ENCODE data around the gene LRRC10.

- TF ChIP-seq POLR2A (IDR thresholded peaks at IDR 0.05), result no peak
- no peak for TF ChIP-seq POLR2AphosphoS5 (IDR thresholded peaks at IDR 0.05)
Measured at GRCh38 chr12:69569236-69569635, 41.5 kb downstream of the LRRC10 start.

All from suprapubic skin (tissue), 4 donors.